ENCODE measurements around the gene DUOX1. TPM values are rescaled to one million over a fixed set of nuclear protein-coding genes. Genes with fewer than 3 reads are reported as not detected.

Gene DUOX1
- total RNA-seq, 1 donor from 2014 or later = 98.7 TPM

GRCh38 chr15:45105586-45105985 is 24.2 kb upstream of the DUOX1 start:
- intact Hi-C loops (cut with DNase I) = no loop called here
- no peaks in the 10 kb centered on the region for H3K4me1 ChIP-seq
- H3K36me3 ChIP-seq = no peaks in the 10 kb centered on the region
- TF ChIP-seq CTCF (IDR thresholded peaks at IDR 0.05) (no peak), POLR2A (IDR thresholded peaks at IDR 0.05) (no peak), POLR2AphosphoS5 (IDR thresholded peaks at IDR 0.05; ENCODE audit: insufficient read depth in 1 of 2, low read depth in 1 of 2) (no peak)
- H3K4me3 ChIP-seq = no peak overlapping the region
- H3K27ac ChIP-seq = no peak overlapping the region
- H3K27me3 ChIP-seq = no peaks in the 10 kb centered on the region
- DNase-seq (ENCODE audit: extremely low spot score in 2 of 2) = no peak
- H3K9me3 ChIP-seq = no peaks in the 10 kb centered on the region

- Histone ChIP-seq H3K27ac (no peak overlapping the region), H3K36me3 (no peaks in the 10 kb centered on the region), H3K4me3 (no peak overlapping the region), H3K27me3 (no peaks in the 10 kb centered on the region), H3K4me1 (no peaks in the 10 kb centered on the region), H3K9me3 (no peaks in the 10 kb centered on the region)
- intact Hi-C loops (cut with DNase I) = no loop called here
- TF ChIP-seq POLR2A (IDR thresholded peaks at IDR 0.05) (no peak), POLR2AphosphoS5 (IDR thresholded peaks at IDR 0.05; ENCODE audit: insufficient read depth in 1 of 2, low read depth in 1 of 2) (no peak), CTCF (IDR thresholded peaks at IDR 0.05) (no peak)
- DNase-seq (ENCODE audit: extremely low spot score in 2 of 2) = no peak
These were observed 23.6 kb upstream of the DUOX1 start for GRCh38 chr15:45106002-45106790.

GRCh38 chr15:45107941-45108630 is 21.7 kb upstream of the DUOX1 start:
- Histone ChIP-seq H3K27me3 (peaks cover 4% of the 10 kb centered on the region), H3K4me3 (no peak overlapping the region), H3K4me1 (peaks cover 16% of the 10 kb centered on the region), H3K27ac (no peak overlapping the region), H3K36me3 (no peaks in the 10 kb centered on the region), H3K9me3 (no peaks in the 10 kb centered on the region)
- no peak for TF ChIP-seq POLR2AphosphoS5 (IDR thresholded peaks at IDR 0.05; ENCODE audit: insufficient read depth in 1 of 2, low read depth in 1 of 2)
- no peak for TF ChIP-seq CTCF (IDR thresholded peaks at IDR 0.05)
- no peak for TF ChIP-seq POLR2A (IDR thresholded peaks at IDR 0.05)
- intact Hi-C loops (cut with DNase I) = no loop called here
- no peak for DNase-seq (ENCODE audit: extremely low spot score in 2 of 2)

GRCh38 chr15:45110256-45110820 is 19.5 kb upstream of the DUOX1 start:
- Histone ChIP-seq H3K9me3 (no peaks in the 10 kb centered on the region), H3K27ac (no peak overlapping the region), H3K4me3 (no peak overlapping the region), H3K27me3 (peaks cover 12% of the 10 kb centered on the region), H3K4me1 (peaks cover 27% of the 10 kb centered on the region), H3K36me3 (no peaks in the 10 kb centered on the region)
- no peak for DNase-seq (ENCODE audit: extremely low spot score in 2 of 2)
- intact Hi-C loops (cut with DNase I) = no loop called here
- no peak for TF ChIP-seq POLR2A (IDR thresholded peaks at IDR 0.05)
- no peak for TF ChIP-seq CTCF (IDR thresholded peaks at IDR 0.05)
- no peak for TF ChIP-seq POLR2AphosphoS5 (IDR thresholded peaks at IDR 0.05; ENCODE audit: insufficient read depth in 1 of 2, low read depth in 1 of 2)
